HL-60 (cell line): Measurements from ENCODE around the gene PPIL6.

Experiments
- DNase-seq, 2 experiments: peaks; one replicate each; pipeline ENCODE4 v3.0.0-alpha.2; 2010 to 2020; ENCODE audit warnings: low read depth in 1 of 2, low spot score in 1 of 2
- H3K27ac ChIP-seq: fragments of 250-450 bp; sonication (Bioruptor Pico); replicated peaks from 2 replicates; pipeline ENCODE4 v1.5.1; 2020; ENCODE audit warnings: mild to moderate bottlenecking, moderate library complexity
- H3K27me3 ChIP-seq: fragments of 250-450 bp; sonication (Bioruptor Pico); 2 replicates; pipeline ENCODE4 v1.5.1; 2021; ENCODE audit warnings: mild to moderate bottlenecking, moderate library complexity; ENCODE audit not compliant: insufficient read depth, poor library complexity, severe bottlenecking
- H3K4me3 ChIP-seq: replicated peaks from 2 replicates; pipeline ENCODE4 v1.5.1; 2011; ENCODE audit warnings: mild to moderate bottlenecking, control low read depth, low read length; ENCODE audit not compliant: insufficient read depth
- GABPA ChIP-seq: IDR thresholded peaks from 2 replicates; pipeline ENCODE4 v1.6.1; 2012; ENCODE audit warnings: low read depth
- POLR2AphosphoS5 ChIP-seq: IDR thresholded peaks from 2 replicates; pipeline ENCODE4 v1.6.1; 2012; ENCODE audit warnings: low read depth
- REST ChIP-seq: IDR thresholded peaks from 2 replicates; pipeline ENCODE4 v1.6.1; 2012; ENCODE audit warnings: low read depth; ENCODE audit not compliant: insufficient replicate concordance
- SPI1 ChIP-seq: IDR thresholded peaks from 2 replicates; pipeline ENCODE4 v1.6.1; 2012; ENCODE audit warnings: low read depth, mild to moderate bottlenecking, borderline replicate concordance
- TF ChIP-seq, protein P1 (sequence below): IDR thresholded peaks from one replicate; pipeline ENCODE4 v1.5.1; 2011; ENCODE audit warnings: low read length, control low read depth, inconsistent platforms; ENCODE audit not compliant: insufficient read depth

The PPIL6 gene

GRCh38 chr6:109478222-109478805 is 37.9 kb upstream of the PPIL6 start:
- Histone ChIP-seq H3K27me3 (no peaks in the 10 kb centered on the region), H3K4me3 (no peak overlapping the region), H3K27ac (no peak overlapping the region)
- no peak for DNase-seq
- TF ChIP-seq GABPA: no peak
- TF ChIP-seq, protein P1, sequence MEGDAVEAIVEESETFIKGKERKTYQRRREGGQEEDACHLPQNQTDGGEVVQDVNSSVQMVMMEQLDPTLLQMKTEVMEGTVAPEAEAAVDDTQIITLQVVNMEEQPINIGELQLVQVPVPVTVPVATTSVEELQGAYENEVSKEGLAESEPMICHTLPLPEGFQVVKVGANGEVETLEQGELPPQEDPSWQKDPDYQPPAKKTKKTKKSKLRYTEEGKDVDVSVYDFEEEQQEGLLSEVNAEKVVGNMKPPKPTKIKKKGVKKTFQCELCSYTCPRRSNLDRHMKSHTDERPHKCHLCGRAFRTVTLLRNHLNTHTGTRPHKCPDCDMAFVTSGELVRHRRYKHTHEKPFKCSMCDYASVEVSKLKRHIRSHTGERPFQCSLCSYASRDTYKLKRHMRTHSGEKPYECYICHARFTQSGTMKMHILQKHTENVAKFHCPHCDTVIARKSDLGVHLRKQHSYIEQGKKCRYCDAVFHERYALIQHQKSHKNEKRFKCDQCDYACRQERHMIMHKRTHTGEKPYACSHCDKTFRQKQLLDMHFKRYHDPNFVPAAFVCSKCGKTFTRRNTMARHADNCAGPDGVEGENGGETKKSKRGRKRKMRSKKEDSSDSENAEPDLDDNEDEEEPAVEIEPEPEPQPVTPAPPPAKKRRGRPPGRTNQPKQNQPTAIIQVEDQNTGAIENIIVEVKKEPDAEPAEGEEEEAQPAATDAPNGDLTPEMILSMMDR: no peak
- TF ChIP-seq SPI1: no peak
- TF ChIP-seq POLR2AphosphoS5: no peak
- TF ChIP-seq REST: no peak

DNA sequence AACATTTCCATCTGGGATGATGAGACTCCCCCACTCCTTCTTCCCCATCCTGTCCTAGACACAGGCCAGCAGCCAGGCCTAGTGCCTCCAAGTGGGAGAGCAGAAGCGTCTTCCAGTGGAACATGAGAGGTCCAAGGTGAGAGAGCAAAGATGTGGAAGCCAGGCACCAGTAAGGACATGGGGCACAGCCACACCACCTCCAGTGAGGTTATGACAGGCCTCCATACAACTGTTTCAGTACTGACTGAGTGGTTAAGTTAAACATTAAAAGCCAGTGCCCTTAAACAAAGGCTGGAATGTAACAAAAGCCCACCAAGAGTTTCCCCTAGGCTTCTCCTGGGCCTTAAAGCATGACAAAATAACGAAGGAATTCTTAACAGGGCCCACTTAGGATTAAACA is 37.3 kb upstream of the PPIL6 start:
- H3K4me3 ChIP-seq: no peak overlapping the region
- no peak overlapping the region for H3K27ac ChIP-seq
- no peak for DNase-seq
- TF ChIP-seq GABPA (no peak), REST (no peak), SPI1 (no peak), POLR2AphosphoS5 (no peak)
- TF ChIP-seq, protein P1: no peak
- H3K27me3 ChIP-seq: no peaks in the 10 kb centered on the region

DNA sequence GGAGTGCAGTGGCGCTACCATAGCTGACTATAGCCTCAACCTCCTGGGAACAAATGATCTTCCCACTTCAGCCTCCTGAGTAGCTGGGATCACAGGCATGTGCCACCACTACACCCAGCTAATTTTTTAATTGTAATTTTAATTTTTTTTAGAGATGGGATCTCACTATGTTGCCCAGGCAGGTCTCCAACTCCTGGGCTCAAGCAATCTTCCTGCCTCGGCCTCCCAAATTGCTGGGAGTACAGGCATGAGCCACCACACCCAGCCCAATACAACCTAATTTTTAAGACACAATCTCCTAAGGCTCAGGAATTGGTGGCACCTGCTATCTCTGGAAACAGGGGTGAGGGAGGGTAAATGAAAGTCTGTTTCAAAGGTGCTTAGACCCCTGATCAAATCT is 36.8 kb upstream of the PPIL6 start:
- no peak for TF ChIP-seq REST
- no peak for TF ChIP-seq SPI1
- TF ChIP-seq, protein P1: no peak
- no peak for TF ChIP-seq POLR2AphosphoS5
- no peak for TF ChIP-seq GABPA
- no peak overlapping the region for H3K27ac ChIP-seq
- no peak overlapping the region for H3K4me3 ChIP-seq

More for the DNA sequence above, 36.8 kb upstream of the PPIL6 start:
- DNase-seq: no peak
- H3K27me3 ChIP-seq: no peaks in the 10 kb centered on the region
